HG03342 (cell line): ENCODE measurements around the gene ZNF281.

ENCODE experiments used
- ATAC-seq: cut with Tn5 transposase; IDR thresholded peaks from one replicate; pipeline ENCODE4 v1.9.1; 2021; ENCODE audit warnings: mild to moderate bottlenecking, moderate library complexity; ENCODE audit not compliant: unreplicated experiment

ZNF281 gene

DNA sequence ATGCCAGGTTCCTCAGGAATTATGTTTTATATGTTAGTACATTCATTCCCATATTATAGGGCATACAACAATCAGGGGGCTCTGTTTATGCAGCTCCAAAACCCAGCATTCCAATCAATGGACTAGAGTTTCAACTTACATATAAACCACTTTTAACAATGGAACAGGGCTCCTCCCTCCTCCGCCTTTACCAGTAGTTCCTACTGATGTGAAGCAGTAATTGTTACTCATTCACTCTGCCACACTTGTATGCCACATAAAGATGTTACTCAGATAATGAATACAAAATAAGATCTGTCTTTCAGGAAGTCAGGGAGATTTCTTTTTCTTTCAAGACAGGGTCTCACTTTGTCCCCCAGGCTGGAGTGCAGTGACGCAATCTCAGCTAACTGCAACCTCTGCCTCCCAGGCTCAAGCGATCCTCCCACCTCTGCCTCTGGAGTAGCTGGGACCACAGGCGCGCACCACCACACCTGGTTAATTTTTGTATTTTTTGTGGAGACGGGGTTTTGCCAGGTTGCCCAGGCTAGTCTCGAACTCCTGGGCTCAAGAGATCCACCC is 17.1 kb downstream of the ZNF281 start:
- no peak for ATAC-seq

DNA sequence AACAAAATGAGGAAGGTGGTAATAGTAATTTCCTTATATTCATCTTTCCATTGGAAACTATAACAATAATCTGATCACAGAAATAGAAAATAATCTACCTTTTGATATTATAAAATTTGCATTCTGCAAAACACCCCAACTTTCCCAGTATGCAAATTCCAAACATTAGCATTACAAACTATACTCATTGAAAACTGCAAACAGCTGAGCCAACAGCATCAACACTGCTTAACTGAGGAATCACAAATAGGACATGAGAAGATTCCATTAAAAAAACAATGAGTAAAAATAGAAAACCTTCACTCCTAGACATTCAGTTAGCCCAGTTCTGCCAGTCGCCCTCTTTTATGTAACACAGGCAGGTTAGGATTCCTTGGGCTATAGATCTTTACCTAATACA is 18.1 kb downstream of the ZNF281 start:
- no peak for ATAC-seq

DNA sequence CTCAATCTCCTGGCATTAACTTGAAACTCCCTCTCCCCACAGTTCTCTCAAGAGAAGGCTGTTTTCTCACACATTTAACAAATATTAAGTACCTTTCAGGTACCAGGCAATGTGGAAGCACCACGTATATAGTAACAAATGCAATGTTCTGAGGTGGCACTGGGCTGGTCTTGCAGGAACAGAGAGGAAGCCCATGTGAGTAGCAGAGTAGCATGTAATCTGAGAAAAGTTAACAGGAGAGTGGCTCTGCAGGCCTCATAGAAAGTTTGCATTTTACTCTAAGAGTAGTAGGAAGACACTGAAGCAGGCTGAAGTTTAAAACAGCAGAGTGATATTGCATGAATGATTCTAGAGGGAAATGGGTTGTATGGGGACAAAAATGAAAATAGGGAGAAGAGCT is 21.0 kb downstream of the ZNF281 start:
- no peak for ATAC-seq

DNA sequence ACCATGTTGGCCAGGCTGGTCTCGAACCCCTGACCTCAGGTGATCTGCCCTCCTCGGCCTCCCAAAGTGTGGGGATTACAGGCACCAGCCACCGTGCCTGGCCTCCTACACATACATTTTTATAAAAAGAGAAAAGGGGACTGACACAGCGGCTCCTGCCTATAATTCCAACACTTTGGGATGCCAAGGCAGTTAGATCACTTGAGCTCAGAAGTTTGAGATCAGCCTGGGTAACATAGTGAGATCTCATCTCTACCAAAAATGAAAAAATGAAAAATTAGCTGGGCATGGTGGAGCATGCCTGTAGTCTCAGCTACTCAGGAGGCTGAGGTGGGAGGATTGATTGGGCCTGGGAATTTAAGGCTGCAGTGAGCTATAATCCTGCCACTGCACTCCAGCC is 23.4 kb downstream of the ZNF281 start:
- no peak for ATAC-seq

DNA sequence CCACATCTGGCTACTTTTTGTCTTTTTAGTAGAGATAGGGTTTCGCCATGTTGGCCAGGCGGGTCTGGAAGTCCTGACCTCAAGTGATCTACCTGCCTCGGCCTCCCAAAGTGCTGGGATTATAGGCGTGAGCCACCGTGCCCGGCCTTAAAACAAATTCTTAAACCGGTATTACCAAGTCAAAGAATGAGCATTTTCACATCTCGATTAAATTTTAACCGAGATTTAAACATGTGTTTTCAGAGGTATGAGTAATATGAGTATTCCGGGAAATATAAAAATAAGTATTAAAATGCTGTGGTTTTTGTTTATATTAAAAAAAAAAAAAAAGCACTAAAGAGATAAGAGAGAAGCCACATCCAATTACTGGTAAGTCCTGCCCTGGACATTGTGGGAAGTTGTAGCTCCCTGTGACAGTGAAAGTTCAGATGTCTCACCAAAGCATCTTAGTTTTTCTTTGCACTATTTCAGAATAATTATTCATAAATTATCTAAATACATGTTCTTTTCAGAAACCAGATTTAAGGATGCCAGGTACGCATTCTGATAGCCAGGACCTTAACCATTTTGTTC is 24.9 kb downstream of the ZNF281 start:
- ATAC-seq: no peak

DNA sequence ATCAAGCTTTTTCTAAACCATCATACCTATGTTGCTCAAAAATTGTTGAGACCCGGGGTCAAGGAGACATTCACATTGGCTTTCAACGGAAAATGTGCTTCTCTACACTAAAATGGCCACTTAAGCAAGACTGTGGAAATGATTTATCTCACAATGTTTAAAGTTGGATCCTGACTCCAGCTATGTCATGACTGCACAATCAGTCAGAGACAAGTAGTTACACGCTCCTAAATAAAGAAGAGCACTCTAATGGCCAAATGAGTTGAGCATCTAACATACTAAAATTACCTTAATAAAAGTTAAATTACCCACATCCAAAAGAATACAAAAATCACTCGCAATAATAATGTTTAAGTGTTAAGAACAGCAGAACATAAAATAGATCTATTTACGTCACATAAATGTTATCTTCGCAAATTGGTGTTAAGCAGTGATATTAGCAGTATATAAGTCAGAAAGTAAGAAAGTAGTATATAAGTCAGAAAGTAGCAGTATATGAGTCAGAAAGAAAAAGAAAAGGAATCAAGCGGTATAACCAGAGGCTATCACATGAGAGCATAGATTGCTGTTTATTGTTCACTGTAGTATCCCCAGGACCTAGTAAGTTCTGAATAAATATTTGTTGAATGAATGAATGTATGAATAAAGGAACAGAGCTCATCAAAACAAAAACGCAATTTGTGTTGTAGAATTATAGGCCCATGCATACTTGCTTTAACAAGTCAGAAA is 28.4 kb downstream of the ZNF281 start:
- ATAC-seq: no peak

DNA sequence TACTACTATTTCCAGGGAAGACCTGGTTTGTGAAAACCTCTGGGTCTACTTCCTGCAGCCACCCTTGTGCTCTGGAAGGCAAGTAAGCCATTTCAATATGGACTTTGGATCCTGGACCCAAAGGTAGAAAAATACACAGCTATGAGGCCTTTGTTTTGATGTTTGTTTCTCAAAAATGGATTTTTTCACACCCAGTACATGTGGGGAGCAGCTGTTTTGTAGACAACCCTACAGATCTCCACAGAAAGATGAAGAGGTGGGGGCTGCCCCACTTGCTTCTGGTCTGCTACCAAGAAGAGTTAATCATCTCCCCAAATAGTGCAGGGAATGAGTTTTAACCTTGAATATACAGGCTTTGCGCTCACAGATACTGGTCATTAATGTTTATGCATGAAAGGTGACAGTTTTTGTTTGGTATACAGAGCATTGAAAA is 29.2 kb downstream of the ZNF281 start:
- peak; percentile 69 for ATAC-seq

DNA sequence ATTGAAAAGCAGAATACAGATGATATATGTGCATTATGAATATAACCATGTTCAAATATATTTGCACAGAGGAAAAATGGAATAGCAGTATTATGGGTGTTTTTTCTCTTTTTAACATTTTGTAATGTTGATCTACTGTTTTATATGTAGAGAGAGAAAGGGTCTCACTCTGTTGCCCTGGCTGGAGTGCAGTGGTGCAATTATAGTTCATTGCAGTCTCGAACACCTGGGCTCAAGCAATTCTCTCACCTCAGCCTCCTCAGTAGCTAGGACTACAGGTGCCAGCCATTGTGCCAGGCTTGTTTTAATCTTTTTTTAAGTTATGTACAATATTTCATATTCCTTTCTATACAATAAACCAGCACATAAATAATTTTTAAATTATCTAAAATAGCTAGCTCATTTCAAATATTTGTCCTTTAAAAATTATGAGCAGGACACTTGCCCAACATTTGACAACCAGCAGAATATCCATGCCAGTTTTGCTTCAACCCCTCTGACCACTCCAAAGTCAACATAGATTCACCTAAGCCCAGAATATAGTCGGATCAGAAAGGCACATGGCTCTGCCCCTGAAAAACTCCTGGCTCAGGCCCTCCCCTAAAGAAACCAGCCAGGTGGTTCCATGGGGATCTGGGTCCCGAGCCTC is 29.8 kb downstream of the ZNF281 start:
- no peak for ATAC-seq

DNA sequence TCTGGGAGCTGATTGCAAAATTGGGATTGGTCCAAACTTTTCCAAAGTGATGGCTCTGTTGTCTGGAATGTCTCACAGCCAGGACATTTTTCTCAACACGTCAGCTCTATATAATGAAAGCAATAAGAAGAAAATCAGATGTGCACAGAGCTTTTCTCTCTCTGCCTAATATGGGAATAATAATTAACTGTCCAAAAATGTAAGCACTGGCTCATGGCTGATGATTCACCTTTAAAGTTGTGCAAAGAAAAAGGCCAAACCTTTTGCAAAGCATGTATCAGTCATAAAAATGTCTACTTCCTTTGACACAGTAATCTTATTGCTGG is 30.4 kb downstream of the ZNF281 start:
- no peak for ATAC-seq

DNA sequence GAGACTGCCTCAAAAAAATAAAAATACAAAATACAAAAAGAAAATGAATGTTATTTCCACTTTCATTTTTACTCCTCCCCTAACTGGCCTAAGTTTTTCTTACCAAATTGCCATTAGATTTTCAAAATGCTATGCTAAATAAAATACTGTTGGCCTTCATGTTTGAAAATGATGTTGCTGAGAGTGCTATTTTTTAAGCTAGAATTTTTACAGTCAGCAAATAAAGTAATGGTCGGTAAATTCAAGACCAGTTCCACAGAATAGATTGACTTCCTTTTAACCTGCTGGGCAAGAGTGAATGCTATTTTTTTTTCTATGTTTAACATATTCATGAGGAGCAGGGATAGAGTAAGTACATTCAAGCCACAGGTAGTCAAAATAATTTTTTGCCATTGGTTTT is 31.7 kb downstream of the ZNF281 start:
- ATAC-seq: no peak

DNA sequence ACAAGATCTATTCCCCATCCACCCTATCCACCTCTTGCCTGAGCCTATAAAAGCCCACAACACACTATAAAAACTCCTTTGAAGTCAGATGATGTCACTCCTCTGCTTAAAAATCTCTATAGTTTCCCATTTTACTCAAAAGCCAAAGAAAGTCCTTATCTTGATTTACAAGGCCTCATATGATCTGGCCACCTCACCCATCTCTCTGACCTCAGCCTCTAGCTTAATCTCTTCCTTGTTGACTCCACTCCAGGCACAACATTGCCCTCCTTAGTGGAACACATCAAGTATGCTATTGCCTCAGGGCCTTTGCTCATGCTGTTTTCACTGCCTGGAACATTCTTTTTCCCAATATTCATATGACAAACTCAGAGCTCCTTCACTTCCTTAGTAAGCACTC is 33.3 kb downstream of the ZNF281 start:
- no peak for ATAC-seq

DNA sequence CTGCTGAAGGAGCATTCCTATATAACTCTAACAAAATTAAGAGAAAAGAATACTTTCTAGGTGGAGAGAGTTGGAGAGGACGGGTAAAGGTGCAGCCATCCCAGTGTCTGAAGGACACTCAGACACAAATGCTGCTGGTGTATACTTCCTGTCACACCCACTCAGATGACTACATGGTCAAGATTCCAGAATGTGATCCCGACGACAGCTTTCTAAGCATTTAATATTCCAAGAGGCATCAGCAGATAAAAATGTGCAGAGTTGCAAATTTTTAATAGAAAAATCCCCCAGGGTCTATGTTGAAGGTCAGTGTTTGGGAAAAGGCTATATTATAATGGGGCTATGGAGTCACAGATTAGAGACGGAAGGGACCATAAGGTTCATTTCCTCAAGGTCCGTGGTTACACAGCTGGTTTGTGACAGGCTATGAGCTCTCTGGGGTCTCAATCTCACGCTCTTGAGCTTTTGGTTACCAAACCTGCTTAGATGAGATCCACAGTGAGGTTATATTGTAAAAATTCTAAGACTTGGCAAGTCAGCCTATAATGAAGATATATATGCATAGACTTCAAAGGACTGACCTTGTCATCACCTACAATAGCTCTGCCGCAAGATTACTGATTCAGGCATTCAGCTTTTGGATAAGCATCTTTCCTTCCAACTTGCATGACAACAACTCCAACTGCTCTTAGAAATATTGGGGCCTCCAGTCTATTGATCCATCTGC is 35.1 kb downstream of the ZNF281 start:
- ATAC-seq: no peak

DNA sequence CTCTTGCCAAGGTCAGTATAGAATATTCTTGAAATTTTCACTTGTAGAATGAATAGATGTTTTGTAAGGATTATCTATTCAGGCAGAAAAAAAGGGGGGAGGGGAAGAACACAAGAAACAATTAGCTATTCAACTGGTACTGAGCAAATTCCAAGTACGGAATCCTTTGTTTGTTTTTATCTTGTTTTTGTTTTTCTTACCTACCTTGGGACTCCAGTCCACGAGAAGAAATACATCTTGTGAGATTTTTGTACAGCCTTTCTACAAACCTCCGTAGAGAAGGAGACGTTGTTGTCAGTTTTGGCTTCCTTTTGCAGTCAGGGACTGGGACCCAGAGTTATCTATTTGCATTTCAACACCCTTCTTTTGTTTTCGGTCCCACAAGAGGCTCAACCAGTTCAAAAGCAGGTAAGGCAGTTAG is 36.0 kb downstream of the ZNF281 start:
- ATAC-seq: no peak

DNA sequence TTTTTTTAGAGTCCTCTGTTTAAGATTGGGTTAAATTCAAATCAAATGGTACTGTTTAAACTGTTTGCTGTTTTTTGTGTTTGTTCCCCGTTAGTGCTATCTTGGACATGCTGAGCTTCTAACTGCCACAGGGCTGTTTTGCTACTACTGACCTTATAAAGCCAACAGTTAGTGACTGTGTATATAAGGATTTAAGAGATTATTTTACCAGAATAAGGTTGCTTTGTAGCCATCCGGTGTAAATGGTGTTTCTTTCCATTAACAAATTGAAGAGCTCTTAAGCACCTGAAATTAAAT is 37.0 kb downstream of the ZNF281 start:
- ATAC-seq: no peak

DNA sequence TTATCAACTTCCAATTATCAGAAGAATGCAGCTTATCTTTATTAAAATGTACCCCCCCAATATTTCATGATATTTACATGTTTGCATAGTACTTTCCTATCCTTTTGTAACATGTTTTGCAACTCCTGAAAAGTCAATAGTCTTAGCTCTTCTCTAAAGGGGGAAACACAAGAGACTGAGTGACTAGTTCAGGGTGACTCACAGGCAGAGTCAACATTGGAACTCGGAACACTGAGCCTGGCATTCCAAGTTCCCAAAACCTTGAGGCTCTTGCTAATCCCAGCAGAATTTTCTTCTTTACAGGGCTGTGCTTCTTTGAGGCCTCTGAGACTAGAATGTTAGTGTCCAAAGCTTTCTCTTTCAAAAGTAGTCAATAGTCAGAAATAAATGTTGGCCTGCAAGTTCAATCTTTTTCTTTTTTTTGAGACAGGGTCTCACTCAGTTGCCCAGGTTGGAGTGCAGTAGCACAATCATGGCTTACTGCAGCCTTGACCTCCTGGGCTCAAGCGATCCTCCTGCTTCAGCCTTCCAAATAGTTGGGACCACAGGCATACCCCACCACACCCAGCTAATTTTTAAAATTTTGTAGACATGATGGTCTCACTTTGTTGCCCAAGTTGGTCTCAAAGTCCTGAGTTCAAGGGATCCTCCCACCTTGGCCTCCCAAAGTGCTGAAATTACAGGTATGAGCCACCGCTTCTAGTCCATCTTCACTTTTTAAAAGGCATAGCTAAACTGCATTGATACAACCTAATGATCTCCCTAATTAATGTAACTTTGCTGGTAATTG is 37.5 kb downstream of the ZNF281 start:
- no peak for ATAC-seq

DNA sequence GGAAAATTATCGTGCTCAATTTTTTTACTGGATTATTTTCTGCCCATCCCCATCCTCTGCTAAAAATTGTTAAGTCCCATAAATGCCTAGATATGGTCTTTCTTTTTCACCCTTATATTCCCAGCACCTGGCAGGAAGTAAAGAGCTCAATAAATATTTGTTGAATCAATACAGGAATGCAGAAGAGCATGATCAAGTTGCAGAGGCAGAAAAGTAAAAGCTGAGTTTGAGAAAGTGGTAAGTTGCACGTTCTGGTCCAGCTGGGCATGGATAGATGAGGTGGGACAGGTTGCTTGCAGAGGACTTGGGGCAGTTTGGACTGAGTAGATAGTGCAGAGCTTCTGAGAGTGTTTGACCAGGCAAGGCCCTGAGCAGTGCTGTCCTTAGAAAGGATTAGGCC is 40.1 kb downstream of the ZNF281 start:
- ATAC-seq: no peak

DNA sequence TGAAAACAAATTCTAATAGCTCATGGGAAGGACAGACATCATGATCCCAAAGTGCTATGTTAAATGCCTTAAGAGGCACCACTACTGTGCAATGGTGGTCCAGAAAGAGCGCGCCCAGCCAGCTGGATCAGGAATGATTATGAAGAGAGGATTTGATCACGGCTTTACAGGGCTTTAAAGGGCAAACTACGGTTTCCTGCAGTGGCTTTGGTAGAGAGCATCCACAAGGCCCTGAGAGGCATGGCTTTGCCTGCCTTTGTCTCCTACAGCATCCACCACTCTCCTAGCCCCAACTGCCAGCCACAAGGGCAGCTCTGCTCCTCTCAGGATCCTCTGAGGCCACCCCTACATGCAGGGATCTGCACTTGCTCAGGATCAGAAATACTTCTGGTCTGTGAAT is 40.7 kb downstream of the ZNF281 start:
- no peak for ATAC-seq

DNA sequence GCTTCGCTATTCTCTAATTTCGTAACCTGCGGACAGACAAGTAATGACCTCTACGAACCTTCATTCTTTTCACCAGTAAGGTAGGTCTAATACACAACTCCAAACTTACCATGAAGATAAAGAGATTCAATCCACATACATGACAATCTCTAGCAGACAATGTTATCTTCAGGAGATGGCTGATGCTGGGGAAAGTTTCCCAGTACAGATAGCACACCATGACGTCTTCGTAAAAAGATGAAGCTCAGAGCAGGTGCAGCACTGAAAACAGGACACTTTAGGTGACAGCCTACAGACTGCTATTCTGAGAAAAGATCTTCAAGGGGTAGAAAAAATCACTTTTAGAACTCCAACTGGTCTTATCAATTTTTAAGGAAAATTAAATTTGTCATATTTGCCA is 41.3 kb downstream of the ZNF281 start:
- ATAC-seq: no peak

DNA sequence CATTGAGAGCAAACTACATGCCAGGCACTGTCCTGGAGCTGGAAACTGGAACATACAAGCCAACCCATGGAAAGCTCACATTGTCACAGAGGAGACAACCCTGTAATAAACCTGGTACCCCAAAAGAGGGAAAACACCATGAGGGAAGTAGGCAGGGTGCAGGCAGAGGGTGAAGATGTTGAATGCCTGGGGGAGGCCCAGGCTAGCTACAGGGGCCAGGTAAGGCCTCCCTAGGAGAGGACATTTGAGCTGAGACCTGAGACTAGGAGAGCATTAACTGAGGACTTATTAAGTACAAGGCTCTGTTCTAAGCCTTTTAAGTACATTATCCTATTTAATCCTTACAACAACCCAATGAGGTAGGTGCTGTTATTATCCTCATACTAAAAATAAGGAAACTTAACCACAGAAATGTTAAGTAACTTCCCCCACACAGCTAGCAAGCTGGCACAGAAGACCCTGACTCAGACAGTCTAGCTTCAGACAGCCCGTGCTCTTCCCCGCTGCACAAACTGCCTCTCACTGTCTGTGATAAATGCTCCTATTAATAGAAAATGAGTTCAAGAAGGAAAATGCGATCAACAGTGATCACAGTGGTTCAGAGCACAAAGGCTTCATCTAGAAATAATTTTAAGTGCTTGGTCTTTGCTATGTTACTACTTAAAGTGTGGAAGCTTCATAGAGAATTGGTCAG is 41.8 kb downstream of the ZNF281 start:
- ATAC-seq: no peak

DNA sequence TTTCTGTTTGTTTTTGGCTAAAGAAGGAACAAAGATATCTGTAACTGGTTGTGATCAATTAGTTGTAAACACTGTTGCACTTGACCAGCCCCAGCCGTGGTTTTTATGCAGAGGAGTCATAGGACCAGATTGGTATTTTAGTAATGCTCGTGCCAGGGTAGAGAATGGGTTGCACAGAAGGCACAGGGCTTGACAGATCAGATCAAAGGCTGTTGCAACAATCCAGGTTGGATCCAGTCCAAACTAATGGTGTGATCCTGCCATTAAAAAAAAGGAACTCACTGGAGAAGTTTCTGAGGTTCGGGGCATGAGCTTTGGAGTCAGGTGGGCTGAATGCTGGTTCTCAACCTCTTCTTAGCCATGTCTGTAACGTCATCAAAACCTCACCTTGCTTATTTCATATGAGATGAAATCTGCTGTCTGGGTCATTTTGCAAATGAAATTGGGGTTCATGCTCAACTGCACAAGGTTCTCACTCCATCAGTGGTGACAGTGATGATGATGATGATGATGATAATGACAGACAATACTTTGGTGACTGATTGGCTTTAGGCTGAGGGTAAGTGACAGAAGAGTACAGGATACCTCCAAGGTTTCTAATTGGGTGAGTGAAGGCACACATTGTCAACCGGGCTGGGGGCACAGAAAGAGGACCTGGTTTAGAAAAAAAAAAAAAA is 43.1 kb downstream of the ZNF281 start:
- ATAC-seq: no peak
